Colonic mucosa (tissue), 4 donors: ENCODE measurements around the gene PINLYP. TPM values are rescaled to one million over a fixed set of nuclear protein-coding genes. Genes with fewer than 3 reads are reported as not detected.

Source experiments
- DNase-seq: peaks from one replicate; pipeline ENCODE4 v3.0.0-alpha.2; 2020
- H3K27ac ChIP-seq: fragments of 200-600 bp; one replicate; pipeline ENCODE4 v1.8.0; 2021
- H3K27me3 ChIP-seq: fragments of 200-600 bp; one replicate; pipeline ENCODE4 v1.8.0; 2021
- H3K36me3 ChIP-seq: fragments of 200-600 bp; one replicate; pipeline ENCODE4 v1.8.0; 2021
- H3K4me1 ChIP-seq: fragments of 200-600 bp; one replicate; pipeline ENCODE4 v1.8.0; 2021; ENCODE audit warnings: mild to moderate bottlenecking
- H3K4me3 ChIP-seq: fragments of 200-600 bp; one replicate; pipeline ENCODE4 v1.8.0; 2021
- H3K9ac ChIP-seq, 2 donors: one replicate each; pipeline ENCODE4 v1.7.0; 2013; ENCODE audit warnings: control low read depth in 2 of 2, low read depth in 2 of 2, low read length in 2 of 2
- H3K9me3 ChIP-seq: fragments of 200-600 bp; one replicate; pipeline ENCODE4 v1.8.0; 2021
- intact Hi-C: fragments of 100-400 bp; cut with DNase I; formaldehyde crosslinking; loops from one replicate; pipeline ENCODE4 v1.14.1; 2022
- total RNA-seq, 2 donors: library from RNA; stranded (reverse); fragmentation: NEBNext Ultra II Directional in 1 of 2; extraction: Animal tissue kit (Norgen Biotek cat#: 25700) in 1 of 2; gene quantifications; one replicate each; pipeline ENCODE4 v1.2.1, GENCODE V29; 2021
- TF ChIP-seq, protein P1 (sequence below): fragments of 200-600 bp; IDR thresholded peaks from one replicate; pipeline ENCODE4 v1.8.0; 2022; ENCODE audit warnings: antibody characterized with exemption, mild to moderate bottlenecking
- donor health status: healthy.
- donor health status: DM: no; HTN: no; CAD: no.
- donor health status: DM: no; HTN: no; CAD: no.

Gene PINLYP
- total RNA-seq, 2 donors from 2014 or later: 0.52 to 2.4 TPM

DNA sequence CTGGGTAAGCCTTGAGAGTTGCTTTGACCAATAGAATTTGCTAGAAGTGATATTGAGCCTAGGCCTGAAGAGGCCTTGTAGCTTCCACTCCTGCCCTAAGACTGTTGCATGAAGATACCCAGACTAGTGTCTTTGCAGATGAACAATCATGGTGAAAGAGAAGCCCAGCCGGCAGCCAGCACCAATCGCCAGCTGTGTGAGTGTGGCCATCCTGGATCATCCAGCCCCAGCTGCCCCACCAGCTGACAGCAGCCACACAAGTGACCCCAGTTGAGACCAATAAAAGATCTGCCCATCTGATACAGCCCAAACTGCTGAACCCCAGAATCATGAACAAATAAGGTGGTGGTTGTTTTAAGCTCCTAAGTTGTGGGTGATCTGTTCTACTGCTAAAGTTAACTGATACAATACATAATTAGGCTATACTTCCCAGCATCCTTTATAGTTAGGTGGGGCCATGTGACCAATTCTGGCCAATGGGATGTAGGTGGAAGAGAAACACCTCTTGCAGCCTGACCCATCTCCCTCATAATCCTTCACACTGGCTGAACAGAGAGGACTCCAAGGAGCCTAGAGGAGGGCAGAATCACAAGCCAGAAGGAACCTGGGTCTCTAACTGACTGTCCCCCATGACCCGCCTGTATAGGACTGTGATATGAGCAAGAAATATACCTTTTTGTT is 53.2 kb downstream of the PINLYP start:
- Histone ChIP-seq H3K36me3 (no peaks in the 10 kb centered on the region), H3K27me3 (no peaks in the 10 kb centered on the region), H3K9ac (no peak overlapping the region), H3K27ac (no peak overlapping the region), H3K4me1 (no peaks in the 10 kb centered on the region), H3K9me3 (no peaks in the 10 kb centered on the region), H3K4me3 (no peak overlapping the region)
- TF ChIP-seq, protein P1, sequence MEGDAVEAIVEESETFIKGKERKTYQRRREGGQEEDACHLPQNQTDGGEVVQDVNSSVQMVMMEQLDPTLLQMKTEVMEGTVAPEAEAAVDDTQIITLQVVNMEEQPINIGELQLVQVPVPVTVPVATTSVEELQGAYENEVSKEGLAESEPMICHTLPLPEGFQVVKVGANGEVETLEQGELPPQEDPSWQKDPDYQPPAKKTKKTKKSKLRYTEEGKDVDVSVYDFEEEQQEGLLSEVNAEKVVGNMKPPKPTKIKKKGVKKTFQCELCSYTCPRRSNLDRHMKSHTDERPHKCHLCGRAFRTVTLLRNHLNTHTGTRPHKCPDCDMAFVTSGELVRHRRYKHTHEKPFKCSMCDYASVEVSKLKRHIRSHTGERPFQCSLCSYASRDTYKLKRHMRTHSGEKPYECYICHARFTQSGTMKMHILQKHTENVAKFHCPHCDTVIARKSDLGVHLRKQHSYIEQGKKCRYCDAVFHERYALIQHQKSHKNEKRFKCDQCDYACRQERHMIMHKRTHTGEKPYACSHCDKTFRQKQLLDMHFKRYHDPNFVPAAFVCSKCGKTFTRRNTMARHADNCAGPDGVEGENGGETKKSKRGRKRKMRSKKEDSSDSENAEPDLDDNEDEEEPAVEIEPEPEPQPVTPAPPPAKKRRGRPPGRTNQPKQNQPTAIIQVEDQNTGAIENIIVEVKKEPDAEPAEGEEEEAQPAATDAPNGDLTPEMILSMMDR: no peak
- intact Hi-C loops: no loop called here
- DNase-seq: no peak

- no peaks in the 10 kb centered on the region for H3K36me3 ChIP-seq
- H3K27ac ChIP-seq: no peak overlapping the region
- no peaks in the 10 kb centered on the region for H3K9me3 ChIP-seq
- H3K4me3 ChIP-seq: no peak overlapping the region
- H3K4me1 ChIP-seq: no peaks in the 10 kb centered on the region
- no peaks in the 10 kb centered on the region for H3K27me3 ChIP-seq
- intact Hi-C loops: no loop called here
- TF ChIP-seq, protein P1: no peak
- no peak for DNase-seq
- H3K9ac ChIP-seq: no peak overlapping the region
These were observed 55.9 kb downstream of the PINLYP start for GRCh38 chr19:43631491-43631890.

Other genes with a start within 250 kb of the PINLYP start
- gene CD177, start 222.1 kb upstream of the PINLYP start, total RNA-seq: 100 to 1,000 TPM in 1 of 2 donors, 10 to 100 TPM in 1; 97.4 to 320 TPM
- gene TEX101, start 160.9 kb upstream of the PINLYP start, total RNA-seq: under 1 TPM in 1 of 2 donors, not detected in 1; 0.17 TPM
- under 1 TPM; 0.42 to 0.59 TPM for gene LYPD3, start 110.2 kb upstream of the PINLYP start, total RNA-seq
- 10 to 100 TPM in 1 of 2 donors, 1 to 10 TPM in 1; 6.8 to 24.0 TPM for gene PHLDB3, start 71.1 kb upstream of the PINLYP start, total RNA-seq
- 100 to 1,000 TPM; 482 to 569 TPM for gene ETHE1, start 48.6 kb upstream of the PINLYP start, total RNA-seq
- gene ZNF575, start 42.6 kb upstream of the PINLYP start, total RNA-seq: 10 to 100 TPM in 1 of 2 donors, 1 to 10 TPM in 1; 6.4 to 11.3 TPM
- 10 to 100 TPM; 22.3 to 40.7 TPM for gene XRCC1, start 274 bp upstream of the PINLYP start, total RNA-seq
- gene IRGQ, start 20.3 kb downstream of the PINLYP start, total RNA-seq: 10 to 100 TPM; 19.9 to 24.6 TPM
- 10 to 100 TPM; 15.4 to 27.1 TPM for gene ZNF576, start 20.8 kb downstream of the PINLYP start, total RNA-seq
- under 1 TPM; 0.42 to 0.57 TPM for gene SRRM5, start 36.3 kb downstream of the PINLYP start, total RNA-seq
- 10 to 100 TPM; 21.5 to 27.4 TPM for gene ZNF428, start 43.8 kb downstream of the PINLYP start, total RNA-seq
- gene CADM4, start 64.0 kb downstream of the PINLYP start, total RNA-seq: 1 to 10 TPM; 2.3 to 5.8 TPM
- gene PLAUR, start 94.4 kb downstream of the PINLYP start, total RNA-seq: 10 to 100 TPM; 33.7 to 51.6 TPM
- not detected for gene IRGC, start 140.3 kb downstream of the PINLYP start, total RNA-seq
- 10 to 100 TPM; 30.1 to 66.6 TPM for gene SMG9, start 179.2 kb downstream of the PINLYP start, total RNA-seq
- gene KCNN4, start 205.2 kb downstream of the PINLYP start, total RNA-seq: 10 to 100 TPM; 25.4 to 60.9 TPM
- gene LYPD5, start 226.6 kb downstream of the PINLYP start, total RNA-seq: 1 to 10 TPM; 3.3 to 3.9 TPM